ENCODE data around the gene C19orf47.

- TF ChIP-seq CTCF (IDR thresholded peaks at IDR 0.05; ENCODE audit: extremely low read depth in 1 of 2, insufficient read depth in 1 of 2, low read depth in 1 of 2, low read length in 2 of 2) (no peak), POLR2A (IDR thresholded peaks at IDR 0.05; ENCODE audit: low read depth, low read length) (no peak), POLR2AphosphoS5 (IDR thresholded peaks at IDR 0.05; ENCODE audit: insufficient read depth, low read depth, low read length) (no peak), EZH2 (IDR thresholded peaks at IDR 0.05; ENCODE audit: borderline replicate concordance, low read depth, low read length, severe bottlenecking) (no peak), MAX (IDR thresholded peaks at IDR 0.05; ENCODE audit: insufficient read depth, insufficient read length) (no peak), GATA2 (IDR thresholded peaks at IDR 0.05; ENCODE audit: insufficient read depth, insufficient read length, low read depth, low read length) (no peak), JUN (IDR thresholded peaks at IDR 0.05; ENCODE audit: borderline replicate concordance, insufficient read depth, insufficient read length, low read depth) (no peak)
Observed at GRCh38 chr19:40396886-40397567, 48.8 kb upstream of the C19orf47 start.

Data from endothelial cell of umbilical vein (primary cell).